SKM-1 treated with dmso at 0.1 percent for 144 hours (cell line): ENCODE data around the gene FMO3.

Experiments used
- DNase-seq: peaks from one replicate; lab custom pipeline; 2025; ENCODE audit not compliant: unreplicated experiment; lab: John Stamatoyannopoulos, UW

FMO3 gene

DNA sequence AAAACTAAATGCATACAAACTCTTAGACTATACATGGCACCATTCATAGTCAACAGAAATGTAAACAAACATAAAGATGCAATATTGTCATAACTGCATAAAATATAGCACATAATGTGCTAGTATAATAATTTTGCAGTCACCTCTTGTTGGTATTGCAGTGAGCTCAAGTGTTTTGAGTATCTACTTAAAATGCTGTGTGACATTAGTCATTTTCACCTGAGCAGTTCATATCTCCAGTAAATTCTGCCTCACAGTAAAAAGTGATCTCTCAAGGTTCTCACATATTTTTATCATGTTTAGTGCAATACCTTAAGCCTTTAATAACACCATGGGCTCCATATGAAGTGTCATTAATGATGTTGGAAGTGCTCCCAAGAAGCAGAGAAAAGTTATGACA, 64.8 kb downstream of the FMO3 start:
- DNase-seq: no peak

DNA sequence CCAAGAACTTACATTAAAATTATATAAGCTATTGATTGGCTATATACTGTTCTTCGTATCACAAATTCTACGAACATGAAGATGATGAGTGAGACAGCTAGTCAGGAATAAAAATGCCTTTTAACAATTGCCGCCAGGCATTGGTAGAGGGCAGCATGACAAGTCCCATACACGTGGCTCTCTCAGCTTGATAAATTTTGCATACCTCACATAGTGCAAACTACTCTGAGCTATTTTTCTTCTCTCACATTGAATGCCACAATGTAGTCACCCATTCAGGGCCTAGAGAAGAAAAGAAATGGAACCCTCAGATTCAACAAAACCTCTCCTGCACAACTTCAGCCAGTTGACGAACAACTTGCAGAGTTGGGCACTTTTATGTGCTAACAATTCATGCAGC, 67.4 kb downstream of the FMO3 start:
- no peak for DNase-seq

DNA sequence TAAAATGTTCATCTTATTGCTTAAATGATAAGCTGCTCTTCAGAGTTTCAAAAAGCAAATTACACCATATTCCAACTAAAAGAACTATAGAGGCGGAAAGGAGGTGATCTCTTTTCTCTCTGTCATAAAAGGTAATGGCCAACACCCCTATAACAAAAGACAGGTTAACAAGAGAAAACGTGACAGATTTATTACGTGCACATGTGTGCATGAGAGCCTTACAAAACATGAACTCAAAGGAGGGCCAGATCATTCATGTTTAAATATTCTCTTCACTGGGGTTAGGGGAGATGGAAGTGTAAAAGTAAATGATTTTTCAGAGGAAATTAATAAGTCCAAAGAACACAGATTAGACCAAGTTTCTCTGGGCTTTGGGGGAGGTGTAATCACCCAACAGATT, 67.8 kb downstream of the FMO3 start:
- DNase-seq: no peak

DNA sequence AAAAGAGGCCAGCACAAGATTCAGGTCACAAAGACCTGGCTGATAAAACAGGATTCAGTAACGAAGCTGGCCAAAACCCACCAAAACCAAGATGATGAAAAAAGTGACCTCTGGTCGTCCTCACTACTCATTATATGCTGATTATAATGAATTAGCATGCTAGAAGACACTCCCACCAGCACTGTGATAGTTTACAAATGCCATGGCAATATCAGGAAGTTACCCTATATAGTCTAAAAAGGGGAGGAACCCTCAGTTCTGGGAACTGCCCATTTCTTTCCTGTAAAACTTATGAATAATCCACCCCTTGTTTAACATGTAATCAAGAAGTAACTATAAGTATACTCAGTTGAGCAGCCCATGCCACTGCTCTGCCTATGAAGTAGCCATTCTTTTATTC, 68.4 kb downstream of the FMO3 start:
- DNase-seq: no peak

DNA sequence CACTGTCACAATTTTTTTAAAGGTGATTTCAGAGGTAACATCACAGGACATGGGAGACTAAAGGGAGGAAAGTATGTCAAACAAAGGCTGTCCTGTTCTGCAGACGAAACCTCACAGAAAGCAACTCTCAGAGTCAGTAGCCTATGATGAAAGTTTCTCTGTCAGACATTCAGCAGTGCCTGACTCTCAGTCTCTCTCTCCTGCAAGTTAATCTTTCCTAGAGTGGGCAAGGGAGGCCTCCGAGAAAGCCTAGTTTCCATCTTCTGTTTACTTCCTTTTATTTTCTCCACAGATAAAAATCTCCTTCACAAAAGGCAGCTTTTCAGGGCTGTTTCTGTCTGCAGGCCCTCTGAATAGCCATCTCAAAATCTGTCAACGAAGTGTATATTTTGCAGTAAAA, 69.5 kb downstream of the FMO3 start:
- no peak for DNase-seq

DNA sequence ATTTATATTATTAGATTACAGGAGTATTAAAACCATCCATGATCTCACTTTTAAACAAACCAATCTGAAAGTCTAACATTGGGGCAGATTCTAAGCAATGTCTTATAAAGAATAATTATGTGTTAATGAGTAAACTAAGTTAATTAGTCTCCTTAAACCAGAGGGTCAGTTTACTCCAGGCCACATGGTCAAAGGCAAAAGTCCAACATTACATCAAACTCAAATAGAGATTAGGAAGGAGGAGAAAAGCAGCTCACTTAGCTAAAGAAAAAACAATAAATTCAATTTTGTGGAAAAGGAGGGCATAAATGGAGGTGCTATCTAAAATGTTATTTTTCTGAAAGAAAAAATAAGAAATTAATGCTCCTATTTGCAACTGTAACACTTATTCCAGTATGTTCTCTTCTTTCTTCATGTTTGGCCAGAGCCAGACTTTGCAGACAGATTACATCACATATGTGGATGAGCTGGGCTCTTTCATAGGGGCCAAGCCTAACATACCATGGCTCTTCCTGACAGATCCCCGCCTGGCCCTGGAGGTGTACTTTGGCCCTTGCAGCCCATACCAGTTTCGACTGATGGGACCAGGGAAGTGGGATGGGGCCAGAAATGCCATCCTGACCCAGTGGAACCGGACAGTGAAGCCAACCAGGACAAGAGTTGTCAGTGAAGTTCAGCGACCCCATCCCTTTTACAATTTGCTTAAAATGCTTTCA, 70.1 kb downstream of the FMO3 start:
- no peak for DNase-seq

DNA sequence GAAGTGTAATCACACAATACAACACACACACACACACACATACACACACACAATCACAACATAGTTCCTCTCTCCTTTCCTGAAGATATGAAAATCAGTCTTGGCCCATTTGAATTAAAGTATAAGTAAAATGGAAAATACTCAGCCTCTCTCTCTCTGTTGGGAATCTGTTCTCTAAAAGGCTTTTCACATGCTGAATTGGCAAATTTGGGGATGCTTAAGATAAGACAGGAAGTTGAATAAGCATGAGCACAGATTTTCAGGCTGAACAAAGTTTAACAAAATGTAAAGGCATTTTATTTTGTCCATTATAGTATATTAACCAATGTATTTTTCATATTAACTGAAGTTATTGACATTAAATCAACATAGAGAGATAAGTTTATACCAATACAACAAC, 70.7 kb downstream of the FMO3 start:
- no peak for DNase-seq

DNA sequence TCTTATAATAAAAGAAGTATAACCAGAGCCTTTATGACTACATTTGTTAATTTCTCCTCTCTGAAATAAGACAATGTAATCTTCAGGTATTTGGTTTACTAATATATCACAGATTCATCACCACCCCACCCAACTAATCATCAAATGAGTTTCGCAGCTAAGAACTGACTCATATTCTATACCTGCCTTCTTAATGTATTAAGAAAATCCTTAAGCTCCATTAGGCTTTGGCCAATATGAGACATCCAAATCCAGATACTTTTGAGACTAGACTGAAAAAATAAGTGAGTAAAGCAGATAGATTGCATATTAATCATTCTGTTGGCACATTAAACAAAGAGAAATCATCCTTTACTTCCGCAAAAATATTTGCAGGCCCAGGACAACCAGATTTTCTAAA, 75.7 kb downstream of the FMO3 start:
- no peak for DNase-seq
